ENCODE measurements around the gene AJAP1. TPM values are rescaled to one million over a fixed set of nuclear protein-coding genes. Genes with fewer than 3 reads are reported as not detected.

AJAP1 gene
- total RNA-seq, 4 donors from 2014 or later, result under 0.01 to 0.21 (median 0.10) TPM

DNA sequence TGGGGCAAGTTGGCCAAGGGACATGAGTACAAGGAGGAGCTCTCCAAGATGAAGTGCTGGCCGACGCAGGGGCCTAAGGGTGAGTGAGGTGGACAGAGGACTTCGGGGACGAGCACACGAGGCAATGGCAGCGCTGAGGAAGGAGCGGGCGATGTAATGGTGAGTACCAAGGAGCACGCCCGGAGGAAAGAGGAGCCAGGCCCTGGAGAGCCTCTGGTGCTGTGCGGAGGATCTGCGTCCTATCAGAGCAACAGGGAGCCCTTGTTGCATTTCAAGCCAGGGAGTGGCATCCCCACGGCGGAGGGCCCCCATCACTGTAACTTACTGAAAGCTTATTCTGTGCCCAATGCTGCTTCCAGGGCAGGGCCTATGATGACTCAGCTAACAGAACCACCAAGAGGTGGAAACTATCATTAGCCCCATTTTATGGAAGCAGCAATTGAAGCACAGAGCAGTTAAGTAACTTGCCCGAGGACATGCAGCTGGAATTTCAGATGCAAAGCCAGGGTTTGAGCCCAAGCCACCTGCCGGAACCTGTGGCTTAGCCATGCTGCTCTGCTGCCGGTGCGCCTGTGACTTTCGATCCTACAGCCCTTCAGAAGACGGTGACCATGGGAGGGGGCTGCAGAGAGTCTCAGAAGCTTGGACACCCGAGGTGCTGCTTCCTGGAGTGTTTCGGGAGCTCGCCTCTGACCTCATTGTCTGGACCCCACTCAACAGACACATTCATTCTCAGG lies 17.6 kb upstream of the AJAP1 start:
- Histone ChIP-seq H3K27me3 (no peaks in the 10 kb centered on the region), H3K27ac (no peak overlapping the region), H3K4me3 (no peak overlapping the region), H3K36me3 (no peaks in the 10 kb centered on the region), H3K4me1 (no peaks in the 10 kb centered on the region), H3K9me3 (no peaks in the 10 kb centered on the region)
- WGBS, 2 donors, result 77 to 81% methylated on average over 23 of the region's 23 CpGs
- no peak for TF ChIP-seq POLR2A (IDR thresholded peaks at IDR 0.05)
- TF ChIP-seq, protein P1, sequence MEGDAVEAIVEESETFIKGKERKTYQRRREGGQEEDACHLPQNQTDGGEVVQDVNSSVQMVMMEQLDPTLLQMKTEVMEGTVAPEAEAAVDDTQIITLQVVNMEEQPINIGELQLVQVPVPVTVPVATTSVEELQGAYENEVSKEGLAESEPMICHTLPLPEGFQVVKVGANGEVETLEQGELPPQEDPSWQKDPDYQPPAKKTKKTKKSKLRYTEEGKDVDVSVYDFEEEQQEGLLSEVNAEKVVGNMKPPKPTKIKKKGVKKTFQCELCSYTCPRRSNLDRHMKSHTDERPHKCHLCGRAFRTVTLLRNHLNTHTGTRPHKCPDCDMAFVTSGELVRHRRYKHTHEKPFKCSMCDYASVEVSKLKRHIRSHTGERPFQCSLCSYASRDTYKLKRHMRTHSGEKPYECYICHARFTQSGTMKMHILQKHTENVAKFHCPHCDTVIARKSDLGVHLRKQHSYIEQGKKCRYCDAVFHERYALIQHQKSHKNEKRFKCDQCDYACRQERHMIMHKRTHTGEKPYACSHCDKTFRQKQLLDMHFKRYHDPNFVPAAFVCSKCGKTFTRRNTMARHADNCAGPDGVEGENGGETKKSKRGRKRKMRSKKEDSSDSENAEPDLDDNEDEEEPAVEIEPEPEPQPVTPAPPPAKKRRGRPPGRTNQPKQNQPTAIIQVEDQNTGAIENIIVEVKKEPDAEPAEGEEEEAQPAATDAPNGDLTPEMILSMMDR (IDR thresholded peaks at IDR 0.05), result no peak
- TF ChIP-seq EP300 (IDR thresholded peaks at IDR 0.05), result no peak
- no peak for DNase-seq (ENCODE audit: low spot score in 2 of 2)

GRCh38 chr1:4637616-4638344 lies 16.6 kb upstream of the AJAP1 start:
- H3K27ac ChIP-seq, result no peak overlapping the region
- DNase-seq (ENCODE audit: low spot score in 2 of 2), result no peak
- no peaks in the 10 kb centered on the region for H3K9me3 ChIP-seq
- TF ChIP-seq, protein P1 (IDR thresholded peaks at IDR 0.05), result no peak
- TF ChIP-seq POLR2A (IDR thresholded peaks at IDR 0.05) (no peak), EP300 (IDR thresholded peaks at IDR 0.05) (no peak)
- H3K4me1 ChIP-seq, result no peaks in the 10 kb centered on the region
- no peaks in the 10 kb centered on the region for H3K36me3 ChIP-seq
- 59% methylated on average over 29 to 34 of the region's 34 CpGs for WGBS, 2 donors
- no peak overlapping the region for H3K4me3 ChIP-seq
- H3K27me3 ChIP-seq, result no peaks in the 10 kb centered on the region

DNA sequence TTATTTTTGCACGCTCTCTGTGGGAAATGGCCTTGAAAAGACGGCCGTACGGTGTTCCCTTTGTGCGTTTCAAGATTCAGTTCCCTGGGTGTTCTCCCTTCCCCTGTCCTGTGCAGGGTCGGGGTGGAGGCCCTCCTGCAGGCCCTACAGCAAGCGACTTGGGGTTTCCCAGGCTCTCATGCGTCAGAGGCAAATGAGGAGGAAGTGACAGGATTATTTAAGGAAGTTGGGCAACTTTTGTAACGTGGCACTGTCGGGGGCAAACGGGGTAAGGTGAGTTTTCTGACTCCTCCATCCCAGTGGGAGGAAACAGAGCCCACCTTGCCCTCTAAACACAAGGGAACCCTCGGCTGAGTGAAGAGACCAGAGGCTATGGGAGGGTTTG lies 16.1 kb upstream of the AJAP1 start:
- Histone ChIP-seq H3K9me3 (no peaks in the 10 kb centered on the region), H3K4me3 (no peak overlapping the region), H3K27me3 (no peaks in the 10 kb centered on the region), H3K27ac (no peak overlapping the region), H3K36me3 (no peaks in the 10 kb centered on the region), H3K4me1 (no peaks in the 10 kb centered on the region)
- 47 to 48% methylated on average over 9 to 12 of the region's 12 CpGs for WGBS, 2 donors
- no peak for DNase-seq (ENCODE audit: low spot score in 2 of 2)
- TF ChIP-seq, protein P1 (IDR thresholded peaks at IDR 0.05), result no peak
- TF ChIP-seq EP300 (IDR thresholded peaks at IDR 0.05) (peak in 1 of 2 donors; percentile 14), POLR2A (IDR thresholded peaks at IDR 0.05) (no peak)

DNA sequence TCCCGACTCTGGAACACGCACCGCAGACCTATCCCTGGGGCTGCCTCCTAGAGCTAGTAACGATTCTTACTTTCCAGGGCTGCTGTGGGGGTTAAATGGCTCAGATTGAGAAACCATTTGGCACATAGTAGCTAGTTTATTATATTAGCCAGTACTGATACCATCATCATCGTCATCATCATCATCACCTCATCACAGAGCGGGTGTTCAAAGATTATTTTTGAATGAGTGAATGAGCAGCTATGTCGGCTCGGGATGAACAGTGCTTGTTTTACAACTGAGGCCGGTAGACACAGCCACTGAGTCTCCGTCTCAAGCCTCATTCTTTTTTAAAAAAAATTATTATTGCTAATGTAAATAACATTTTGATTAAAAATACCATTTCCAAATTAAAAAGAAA lies 13.5 kb upstream of the AJAP1 start:
- no peak for DNase-seq (ENCODE audit: low spot score in 2 of 2)
- Histone ChIP-seq H3K27me3 (no peaks in the 10 kb centered on the region), H3K4me3 (no peak overlapping the region), H3K27ac (no peak overlapping the region), H3K4me1 (no peaks in the 10 kb centered on the region), H3K36me3 (no peaks in the 10 kb centered on the region), H3K9me3 (no peaks in the 10 kb centered on the region)
- no peak for TF ChIP-seq POLR2A (IDR thresholded peaks at IDR 0.05)
- TF ChIP-seq, protein P1 (IDR thresholded peaks at IDR 0.05), result no peak
- 71 to 75% methylated on average over 7 to 10 of the region's 10 CpGs for WGBS, 2 donors

- H3K27me3 ChIP-seq, result peaks cover 0 to 24% of the 10 kb centered on the region in 2 donors
- no peak overlapping the region for H3K4me3 ChIP-seq
- no peaks in the 10 kb centered on the region for H3K36me3 ChIP-seq
- WGBS, 2 donors, result 92% methylated on average over 1 of the region's 1 CpG
- DNase-seq (ENCODE audit: low spot score in 2 of 2), result no peak
- TF ChIP-seq, protein P1 (IDR thresholded peaks at IDR 0.05), result no peak
- no peak for TF ChIP-seq EP300 (IDR thresholded peaks at IDR 0.05)
- TF ChIP-seq POLR2A (IDR thresholded peaks at IDR 0.05), result no peak
- H3K4me1 ChIP-seq, result peaks cover 0 to 2% (median 0%) of the 10 kb centered on the region in 4 donors
- H3K27ac ChIP-seq, result no peak overlapping the region
- H3K9me3 ChIP-seq, result no peaks in the 10 kb centered on the region
Observed at GRCh38 chr1:4647391-4647790, 7.0 kb upstream of the AJAP1 start.
